Measurements from ENCODE around the gene MTF1.

Gene MTF1

DNA sequence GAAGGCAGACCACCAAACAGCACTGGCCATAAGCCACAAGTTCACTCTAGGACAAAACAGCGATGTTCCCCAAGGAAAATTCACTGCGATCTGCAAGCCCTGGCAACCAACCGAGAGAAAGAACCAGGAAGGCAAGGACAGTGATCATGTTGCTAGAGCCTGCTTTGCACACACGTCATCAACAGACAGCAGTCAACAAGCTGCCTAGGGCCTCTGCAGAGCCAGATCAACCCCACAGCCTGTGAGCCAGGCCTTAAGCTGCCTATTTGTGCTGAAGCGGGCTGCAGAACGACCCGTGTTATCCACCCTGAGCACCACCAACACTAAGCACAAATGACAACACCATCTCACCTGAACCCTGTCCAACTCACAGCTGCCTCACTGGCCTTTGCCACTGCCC lies 45.1 kb downstream of the MTF1 start:
- no peak overlapping the region for H2AFZ ChIP-seq (ENCODE audit: low read depth, low read length)
- no peak for TF ChIP-seq EZH2phosphoT487 (IDR thresholded peaks at IDR 0.05; ENCODE audit: low read depth)
- TF ChIP-seq, protein P1, sequence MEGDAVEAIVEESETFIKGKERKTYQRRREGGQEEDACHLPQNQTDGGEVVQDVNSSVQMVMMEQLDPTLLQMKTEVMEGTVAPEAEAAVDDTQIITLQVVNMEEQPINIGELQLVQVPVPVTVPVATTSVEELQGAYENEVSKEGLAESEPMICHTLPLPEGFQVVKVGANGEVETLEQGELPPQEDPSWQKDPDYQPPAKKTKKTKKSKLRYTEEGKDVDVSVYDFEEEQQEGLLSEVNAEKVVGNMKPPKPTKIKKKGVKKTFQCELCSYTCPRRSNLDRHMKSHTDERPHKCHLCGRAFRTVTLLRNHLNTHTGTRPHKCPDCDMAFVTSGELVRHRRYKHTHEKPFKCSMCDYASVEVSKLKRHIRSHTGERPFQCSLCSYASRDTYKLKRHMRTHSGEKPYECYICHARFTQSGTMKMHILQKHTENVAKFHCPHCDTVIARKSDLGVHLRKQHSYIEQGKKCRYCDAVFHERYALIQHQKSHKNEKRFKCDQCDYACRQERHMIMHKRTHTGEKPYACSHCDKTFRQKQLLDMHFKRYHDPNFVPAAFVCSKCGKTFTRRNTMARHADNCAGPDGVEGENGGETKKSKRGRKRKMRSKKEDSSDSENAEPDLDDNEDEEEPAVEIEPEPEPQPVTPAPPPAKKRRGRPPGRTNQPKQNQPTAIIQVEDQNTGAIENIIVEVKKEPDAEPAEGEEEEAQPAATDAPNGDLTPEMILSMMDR (IDR thresholded peaks at IDR 0.05; ENCODE audit: low read depth, low read length): no peak
- H3K4me3 ChIP-seq (ENCODE audit: low read length): no peak overlapping the region
- H3K27me3 ChIP-seq (ENCODE audit: low read depth, low read length): no peaks in the 10 kb centered on the region
- H4K20me1 ChIP-seq (ENCODE audit: insufficient read depth, low read length): no peaks in the 10 kb centered on the region
- no peaks in the 10 kb centered on the region for H3K79me2 ChIP-seq (ENCODE audit: low read length)
- no peaks in the 10 kb centered on the region for H3K9me3 ChIP-seq (ENCODE audit: insufficient read depth, low read length)
- H3K9ac ChIP-seq (ENCODE audit: low read length): no peak overlapping the region
- peaks cover 11% of the 10 kb centered on the region for H3K36me3 ChIP-seq (replicated peaks; ENCODE audit: low read depth, low read length)
- no peak overlapping the region for H3K27ac ChIP-seq (ENCODE audit: low read length)
- peaks cover 2% of the 10 kb centered on the region for H3K4me1 ChIP-seq (ENCODE audit: low read length)
- no peak overlapping the region for H3K4me2 ChIP-seq (ENCODE audit: low read length)

DNA sequence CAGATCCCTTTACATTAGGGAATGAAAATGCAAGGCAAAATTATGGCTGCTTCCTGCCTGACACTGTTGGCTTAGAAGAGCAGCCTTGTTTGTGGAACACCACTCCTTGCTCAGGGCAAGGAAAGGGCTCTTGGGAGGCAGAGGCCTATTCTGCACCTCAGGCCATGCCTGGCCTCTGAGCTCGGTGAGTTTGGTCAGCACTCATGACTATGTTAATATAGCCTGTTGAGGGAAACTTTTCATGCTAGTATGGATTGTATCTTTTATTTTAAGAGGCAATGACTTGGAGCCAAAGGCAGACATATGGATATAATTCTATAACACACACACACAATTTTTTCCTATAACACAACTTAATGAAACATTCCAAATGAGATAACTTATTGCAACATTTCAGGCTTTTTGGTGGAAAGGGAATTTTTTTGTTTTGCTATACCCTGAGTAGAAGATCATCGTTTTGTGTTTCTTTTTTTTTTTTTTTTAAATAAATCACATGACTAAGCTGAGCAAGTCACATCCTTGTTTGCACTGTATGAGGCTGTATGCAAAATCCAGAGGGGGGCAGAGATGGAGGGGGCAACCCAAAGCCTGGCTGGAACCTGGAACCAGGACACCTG lies 45.8 kb downstream of the MTF1 start:
- Histone ChIP-seq H3K27ac (ENCODE audit: low read length) (no peak overlapping the region), H3K36me3 (replicated peaks; ENCODE audit: low read depth, low read length) (peaks cover 7% of the 10 kb centered on the region), H3K27me3 (ENCODE audit: low read depth, low read length) (no peaks in the 10 kb centered on the region), H3K9me3 (ENCODE audit: insufficient read depth, low read length) (no peaks in the 10 kb centered on the region), H3K79me2 (ENCODE audit: low read length) (peaks cover 5% of the 10 kb centered on the region; the same call in 1 of the 2 replicates), H4K20me1 (ENCODE audit: insufficient read depth, low read length) (no peaks in the 10 kb centered on the region), H3K4me1 (ENCODE audit: low read length) (peaks cover 5% of the 10 kb centered on the region), H3K4me3 (ENCODE audit: low read length) (no peak overlapping the region), H3K4me2 (ENCODE audit: low read length) (no peak overlapping the region), H2AFZ (ENCODE audit: low read depth, low read length) (no peak overlapping the region), H3K9ac (ENCODE audit: low read length) (no peak overlapping the region)
- TF ChIP-seq, protein P1 (IDR thresholded peaks at IDR 0.05; ENCODE audit: low read depth, low read length): no peak
- no peak for TF ChIP-seq EZH2phosphoT487 (IDR thresholded peaks at IDR 0.05; ENCODE audit: low read depth)

DNA sequence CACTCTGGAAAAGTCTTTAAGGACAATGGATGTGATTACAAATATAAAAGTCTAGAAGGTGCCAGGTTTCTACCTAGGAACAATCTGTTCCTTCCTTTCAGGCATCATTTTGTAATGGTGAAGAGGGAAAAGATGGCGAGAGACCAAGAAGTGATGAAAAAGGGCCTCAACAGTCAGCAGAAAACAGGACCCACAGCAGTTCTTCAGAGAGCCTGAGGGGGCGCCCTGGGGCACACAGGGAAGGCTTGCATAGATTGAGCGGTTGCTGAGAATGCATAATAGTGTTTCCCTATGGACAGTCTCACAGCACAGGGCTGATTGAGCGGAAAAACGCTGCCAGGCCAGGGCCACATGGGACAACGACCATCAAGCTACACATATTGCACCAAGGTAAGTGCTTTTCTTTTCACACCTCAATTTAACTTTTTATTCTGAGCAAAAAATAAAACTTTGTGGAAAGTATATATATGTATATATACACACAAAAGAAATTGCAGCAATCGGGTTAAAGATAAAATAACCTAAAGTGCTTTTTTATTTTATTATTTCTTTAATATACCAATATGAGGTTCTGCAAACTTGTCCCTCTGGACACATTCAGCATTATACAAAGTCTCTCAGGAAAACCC lies 48.3 kb downstream of the MTF1 start:
- no peak overlapping the region for H3K4me3 ChIP-seq (ENCODE audit: low read length)
- peaks cover 4% of the 10 kb centered on the region for H3K36me3 ChIP-seq (replicated peaks; ENCODE audit: low read depth, low read length)
- H2AFZ ChIP-seq (ENCODE audit: low read depth, low read length): no peak overlapping the region
- H3K4me2 ChIP-seq (ENCODE audit: low read length): no peak overlapping the region
- H3K27ac ChIP-seq (ENCODE audit: low read length): no peak overlapping the region
- TF ChIP-seq, protein P1 (IDR thresholded peaks at IDR 0.05; ENCODE audit: low read depth, low read length): peak; percentile 71
- TF ChIP-seq EZH2phosphoT487 (IDR thresholded peaks at IDR 0.05; ENCODE audit: low read depth): no peak
- H4K20me1 ChIP-seq (ENCODE audit: insufficient read depth, low read length): peaks cover 9% of the 10 kb centered on the region
- H3K79me2 ChIP-seq (ENCODE audit: low read length): peaks cover 26% of the 10 kb centered on the region
- peaks cover 13% of the 10 kb centered on the region for H3K4me1 ChIP-seq (ENCODE audit: low read length)
- H3K9ac ChIP-seq (ENCODE audit: low read length): no peak overlapping the region
- H3K27me3 ChIP-seq (ENCODE audit: low read depth, low read length): no peaks in the 10 kb centered on the region
- no peaks in the 10 kb centered on the region for H3K9me3 ChIP-seq (ENCODE audit: insufficient read depth, low read length)

DNA sequence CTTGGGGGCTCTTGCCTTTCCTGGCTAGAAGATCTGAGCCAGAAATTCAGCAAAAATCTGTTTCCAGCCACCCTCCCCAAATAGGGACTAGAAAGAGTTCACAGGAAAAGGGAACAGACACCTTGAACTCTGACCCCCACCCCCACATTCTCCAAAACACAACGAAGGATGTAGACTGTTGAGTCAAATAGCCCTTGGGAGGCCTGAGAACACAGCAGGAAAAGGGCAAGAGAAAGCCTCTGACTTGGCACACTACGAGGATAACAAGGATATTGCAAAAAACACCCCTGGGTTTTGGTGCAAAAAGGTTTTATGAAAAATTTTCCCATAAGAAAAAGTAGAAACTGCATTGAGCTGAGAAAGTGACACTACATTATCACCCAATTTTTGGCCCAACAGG lies 49.5 kb downstream of the MTF1 start:
- H3K27me3 ChIP-seq (ENCODE audit: low read depth, low read length): no peaks in the 10 kb centered on the region
- H3K79me2 ChIP-seq (ENCODE audit: low read length): peaks cover 36% of the 10 kb centered on the region
- H3K27ac ChIP-seq (ENCODE audit: low read length): no peak overlapping the region
- no peak overlapping the region for H3K9ac ChIP-seq (ENCODE audit: low read length)
- H3K9me3 ChIP-seq (ENCODE audit: insufficient read depth, low read length): no peaks in the 10 kb centered on the region
- H3K4me1 ChIP-seq (ENCODE audit: low read length): peaks cover 13% of the 10 kb centered on the region
- no peak overlapping the region for H3K4me2 ChIP-seq (ENCODE audit: low read length)
- no peak for TF ChIP-seq EZH2phosphoT487 (IDR thresholded peaks at IDR 0.05; ENCODE audit: low read depth)
- TF ChIP-seq, protein P1 (IDR thresholded peaks at IDR 0.05; ENCODE audit: low read depth, low read length): no peak
- H3K36me3 ChIP-seq (replicated peaks; ENCODE audit: low read depth, low read length): peaks cover 12% of the 10 kb centered on the region
- peaks cover 9% of the 10 kb centered on the region for H4K20me1 ChIP-seq (ENCODE audit: insufficient read depth, low read length)
- H2AFZ ChIP-seq (ENCODE audit: low read depth, low read length): no peak overlapping the region
- no peak overlapping the region for H3K4me3 ChIP-seq (ENCODE audit: low read length)
